GM21528 (cell line): ENCODE measurements around the gene RAP1GAP2.

ENCODE experiments used
- ATAC-seq: cut with Tn5 transposase; IDR thresholded peaks from one replicate; pipeline ENCODE4 v1.9.1; 2021; ENCODE audit warnings: mild to moderate bottlenecking, moderate library complexity; ENCODE audit not compliant: unreplicated experiment, low FRiP score

The RAP1GAP2 gene

DNA sequence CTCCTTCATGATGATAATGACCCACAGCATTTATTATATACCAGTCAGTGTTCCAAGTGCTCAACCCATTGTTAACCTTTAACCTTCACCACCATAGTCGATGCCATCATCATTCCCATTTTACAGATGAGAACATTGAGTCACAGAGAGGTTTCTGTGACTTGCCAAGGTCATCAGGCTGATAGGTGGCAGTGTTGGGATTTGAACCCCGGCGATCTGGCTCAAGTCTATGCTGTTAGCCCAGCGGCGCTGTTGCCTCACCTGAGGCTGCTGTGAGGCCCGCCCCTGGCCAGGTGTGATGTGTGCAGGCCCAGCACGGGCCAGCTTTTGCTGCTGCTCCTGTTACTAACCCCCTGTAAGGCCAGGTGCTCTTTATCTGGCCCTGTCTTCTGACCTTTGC lies 166.0 kb downstream of the RAP1GAP2 start:
- ATAC-seq: no peak

GRCh38 chr17:2962729-2963128 lies 166.5 kb downstream of the RAP1GAP2 start:
- ATAC-seq: no peak

DNA sequence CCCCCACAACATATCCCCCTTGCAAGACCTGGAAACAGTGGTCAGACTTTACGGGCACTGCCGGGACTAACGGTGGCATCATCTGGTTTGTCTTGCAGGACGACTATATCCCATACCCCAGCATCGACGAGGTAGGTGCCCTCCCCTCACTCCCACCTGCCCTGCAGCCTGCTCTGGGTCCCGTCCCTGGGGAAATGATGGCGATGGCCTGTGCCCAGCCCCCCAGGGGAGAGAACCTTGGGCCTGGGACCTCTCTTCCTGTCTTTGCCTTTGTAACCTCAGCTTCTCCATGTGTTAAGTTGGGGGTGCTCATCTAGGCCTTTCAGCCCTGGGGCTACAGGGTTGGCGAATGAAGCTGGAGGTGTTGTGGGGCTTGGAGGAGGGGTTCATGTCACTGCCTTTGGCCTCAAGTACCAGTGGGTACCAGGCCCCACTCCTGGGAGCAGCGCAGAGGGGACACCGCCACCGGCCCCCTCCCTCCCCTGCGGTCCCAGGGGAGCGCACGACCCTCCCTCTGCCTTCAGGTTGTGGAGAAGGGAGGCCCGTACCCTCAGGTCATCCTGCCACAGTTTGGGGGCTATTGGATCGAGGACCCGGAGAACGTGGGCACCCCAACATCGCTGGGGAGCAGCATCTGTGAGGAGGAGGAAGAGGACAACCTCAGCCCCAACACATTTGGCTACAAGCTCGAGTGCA lies 167.2 kb downstream of the RAP1GAP2 start:
- no peak for ATAC-seq

DNA sequence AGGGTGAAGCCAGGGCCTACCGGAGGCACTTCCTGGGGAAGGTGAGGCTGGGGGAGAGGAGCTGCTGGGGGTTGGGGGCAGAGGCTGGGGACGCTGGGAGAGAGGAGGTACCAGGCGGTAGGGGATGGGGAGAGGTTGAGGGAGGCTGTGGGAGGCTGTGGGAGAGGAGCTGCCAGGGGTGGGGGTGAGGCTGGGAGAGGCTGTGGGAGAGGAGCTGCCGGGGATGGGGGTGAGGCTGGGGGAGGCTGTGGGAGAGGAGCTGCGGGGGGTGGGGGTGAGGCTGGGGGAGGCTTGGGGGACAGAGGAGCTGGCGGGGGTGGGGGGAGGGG lies 167.8 kb downstream of the RAP1GAP2 start:
- ATAC-seq: no peak

DNA sequence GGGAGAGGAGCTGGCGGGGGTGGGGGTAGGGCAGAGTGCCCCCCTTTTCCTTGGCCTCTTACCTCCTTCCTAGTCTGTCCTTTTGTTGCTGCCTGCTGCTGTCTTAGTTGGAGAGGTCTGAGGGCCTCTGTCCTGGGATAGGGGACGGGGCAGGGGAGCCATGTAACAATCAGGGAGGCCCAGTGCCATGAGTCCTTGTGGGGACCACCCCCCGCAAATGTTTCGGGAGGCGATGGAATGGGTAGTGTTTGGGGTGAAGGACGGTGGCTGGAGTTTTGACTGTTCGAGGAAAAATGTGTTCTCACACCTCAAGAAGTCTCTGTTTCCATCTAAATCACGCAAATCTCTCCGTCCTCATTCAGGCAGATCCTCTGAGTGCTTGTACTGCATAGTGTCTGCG lies 168.1 kb downstream of the RAP1GAP2 start:
- no peak for ATAC-seq

- ATAC-seq: no peak
Observed at GRCh38 chr17:2964831-2965230, 168.6 kb downstream of the RAP1GAP2 start.

DNA sequence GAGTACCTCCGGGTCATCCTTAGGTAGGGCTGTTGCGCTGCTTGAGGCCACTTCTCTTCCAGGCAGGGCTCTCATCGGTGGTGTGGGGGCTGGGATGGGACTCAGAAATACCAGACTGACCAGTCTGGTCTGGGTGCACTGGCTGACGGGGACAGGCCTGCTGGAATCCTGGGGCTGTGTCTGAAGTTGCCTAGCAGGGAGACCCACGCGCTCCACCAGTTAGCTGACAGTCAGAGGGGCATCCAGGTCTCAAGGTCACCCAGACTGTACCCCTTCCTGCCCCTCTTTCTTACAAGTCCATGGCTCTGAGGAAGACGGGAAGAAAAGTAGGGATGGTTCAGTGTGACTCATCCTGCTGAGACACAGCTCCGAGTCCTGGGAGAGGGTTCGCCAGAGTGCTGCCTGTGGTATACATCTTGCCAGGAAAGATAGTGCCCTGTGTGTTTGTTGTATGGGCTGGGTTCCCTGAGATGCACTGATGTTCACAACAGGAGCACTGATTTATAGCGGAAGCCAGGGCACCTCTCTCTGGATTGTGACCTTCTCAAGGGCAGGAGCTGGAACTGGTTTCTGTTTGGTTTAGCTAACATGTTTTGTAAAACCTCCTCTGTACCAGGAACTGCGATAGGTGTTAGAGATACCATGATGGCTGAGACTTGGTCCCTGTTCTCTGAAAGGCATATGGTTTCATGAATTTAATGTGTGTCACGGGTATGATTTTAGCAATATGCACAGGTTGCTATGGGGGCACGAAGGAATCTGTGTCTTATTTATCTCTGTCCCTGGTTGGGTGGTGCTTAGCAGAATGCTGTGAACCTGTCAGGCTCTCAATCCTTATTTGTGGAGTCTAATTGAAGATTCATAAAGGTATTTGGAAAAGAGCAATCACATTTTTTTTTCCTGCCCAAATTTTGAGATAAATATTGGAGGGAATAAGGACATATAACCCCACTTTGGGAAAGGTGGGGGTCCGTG lies 169.7 kb downstream of the RAP1GAP2 start:
- no peak for ATAC-seq

DNA sequence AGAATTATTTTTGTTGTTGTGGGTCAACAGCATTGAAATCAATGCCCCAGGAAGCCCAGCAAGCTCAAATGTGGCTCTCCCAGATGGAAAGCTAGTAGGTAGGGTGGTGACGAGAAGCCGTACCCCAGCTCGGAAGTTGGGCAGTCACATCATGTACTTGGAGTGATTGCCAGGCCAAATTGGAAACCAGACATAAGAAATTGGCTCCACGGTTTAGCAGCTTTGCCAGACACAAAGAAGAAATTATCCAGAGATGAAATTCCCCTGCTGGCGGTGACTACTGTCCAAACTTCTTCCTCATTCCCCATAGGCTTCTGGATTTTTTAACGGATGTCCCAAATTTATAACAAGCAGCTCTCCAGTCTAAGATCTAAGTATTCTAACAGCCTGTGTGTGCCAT lies 171.3 kb downstream of the RAP1GAP2 start:
- ATAC-seq: no peak

- ATAC-seq: no peak
Observed at GRCh38 chr17:2971851-2972250, 175.6 kb downstream of the RAP1GAP2 start.

DNA sequence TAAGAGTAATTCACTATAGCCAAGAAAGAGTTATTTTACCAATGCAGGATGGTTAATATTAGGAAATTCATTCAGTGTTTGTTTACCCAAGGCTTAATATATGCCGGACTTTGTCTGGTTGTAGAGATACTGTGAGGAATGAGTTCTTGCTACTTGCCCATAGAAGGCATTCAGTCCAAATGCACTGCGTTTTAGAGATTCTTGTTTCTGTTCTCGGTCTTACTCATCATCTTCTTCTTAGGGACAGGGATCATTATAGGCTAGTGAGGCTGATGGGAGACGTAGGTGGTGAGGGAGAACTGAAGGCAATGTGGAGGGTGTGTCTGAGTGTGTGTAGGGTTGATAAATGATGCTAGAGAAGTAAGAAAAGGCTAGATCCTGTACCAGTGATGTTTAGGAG lies 176.5 kb downstream of the RAP1GAP2 start:
- ATAC-seq: no peak

- no peak for ATAC-seq
Observed at GRCh38 chr17:2974347-2974746, 178.1 kb downstream of the RAP1GAP2 start.

GRCh38 chr17:2975469-2975958 lies 179.3 kb downstream of the RAP1GAP2 start:
- ATAC-seq: no peak

DNA sequence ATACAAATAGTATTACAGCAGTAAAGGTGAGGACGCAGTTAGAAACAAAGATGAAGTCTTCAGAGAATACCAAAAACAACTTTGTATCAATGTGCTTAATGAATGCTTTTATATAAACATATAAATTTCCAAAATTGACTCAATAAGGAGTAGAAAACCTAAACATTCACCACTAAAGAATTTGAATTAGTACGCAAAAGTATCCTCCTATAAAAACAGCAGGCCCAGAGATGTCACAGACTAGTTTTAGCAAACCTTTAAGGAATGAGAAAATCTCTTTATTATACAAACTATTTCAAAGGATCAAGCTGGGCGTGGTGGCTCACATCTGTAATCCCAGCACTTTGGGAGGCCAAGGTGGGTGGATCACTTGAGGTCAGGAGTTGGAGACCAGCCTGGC lies 180.9 kb downstream of the RAP1GAP2 start:
- ATAC-seq: no peak

GRCh38 chr17:2978116-2978515 lies 181.9 kb downstream of the RAP1GAP2 start:
- no peak for ATAC-seq

GRCh38 chr17:2978991-2979390 lies 182.8 kb downstream of the RAP1GAP2 start:
- no peak for ATAC-seq

DNA sequence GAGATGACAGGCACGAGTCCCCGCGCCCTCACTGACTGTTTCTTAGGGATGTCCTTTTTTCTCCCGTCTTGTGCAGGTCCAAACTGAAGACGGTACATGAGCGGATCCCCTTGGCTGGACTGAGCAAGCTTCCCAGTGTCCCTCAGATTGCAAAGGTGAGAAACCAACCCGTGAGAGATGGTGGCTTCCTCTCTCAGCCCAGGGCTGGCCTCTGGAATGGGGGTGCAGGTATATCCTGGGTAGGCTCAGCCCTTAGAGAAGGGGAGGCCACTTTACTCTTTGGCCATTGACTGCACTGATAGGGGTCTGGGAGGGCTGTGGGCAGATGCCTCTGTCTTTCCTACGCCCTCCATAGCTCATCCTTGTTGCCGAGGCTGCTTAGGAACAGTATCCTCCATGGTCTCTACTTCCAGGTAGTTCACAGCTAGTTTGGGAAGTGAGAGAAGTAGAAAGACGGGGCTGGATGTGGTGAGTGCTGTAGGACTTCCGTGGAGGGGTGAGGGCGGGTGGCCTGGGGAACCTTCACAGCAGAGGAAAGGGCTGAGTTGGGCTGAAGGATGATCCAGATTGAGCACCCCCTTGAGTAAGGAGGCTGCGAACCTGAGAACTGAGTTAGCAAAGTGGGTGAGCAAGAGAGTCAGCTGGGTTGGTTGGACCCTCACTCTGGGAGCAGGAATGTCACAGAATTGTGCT lies 184.1 kb downstream of the RAP1GAP2 start:
- ATAC-seq: no peak

DNA sequence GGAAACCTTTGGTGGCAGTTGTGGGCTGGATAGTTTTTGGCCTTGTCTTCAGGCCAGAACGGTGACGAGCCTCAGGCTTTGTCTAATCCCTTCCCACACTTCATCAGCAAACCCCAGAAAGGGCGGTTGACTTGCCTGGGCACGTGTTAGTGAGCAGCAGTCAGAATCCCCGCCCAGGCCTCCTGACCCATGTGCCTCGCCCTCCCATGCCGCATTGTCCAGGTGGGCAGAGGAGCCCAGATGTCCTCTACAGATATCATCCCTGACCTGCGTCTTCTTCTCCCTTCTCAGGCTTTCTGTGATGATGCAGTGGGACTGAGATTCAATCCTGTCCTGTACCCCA lies 184.6 kb downstream of the RAP1GAP2 start:
- ATAC-seq: no peak

DNA sequence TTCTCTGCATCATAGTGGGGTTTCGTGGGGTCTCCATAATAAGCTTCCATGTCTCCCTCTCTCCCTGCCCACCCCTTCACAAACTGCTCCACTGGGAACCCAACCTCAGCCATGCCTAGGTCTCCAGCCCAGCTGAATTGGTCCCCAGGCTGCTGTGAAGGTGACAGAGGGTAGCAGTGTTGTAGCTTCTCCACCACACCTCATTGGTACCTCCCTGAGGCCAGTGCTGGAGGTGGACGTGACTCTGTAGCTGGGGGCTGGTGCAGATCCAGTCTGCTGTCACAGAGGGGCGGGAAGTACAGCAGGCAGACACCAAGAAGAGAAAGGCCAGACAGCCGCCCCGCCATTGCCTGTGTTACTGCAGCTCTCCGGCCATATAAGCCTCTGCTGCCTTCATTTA lies 185.1 kb downstream of the RAP1GAP2 start:
- ATAC-seq: no peak

DNA sequence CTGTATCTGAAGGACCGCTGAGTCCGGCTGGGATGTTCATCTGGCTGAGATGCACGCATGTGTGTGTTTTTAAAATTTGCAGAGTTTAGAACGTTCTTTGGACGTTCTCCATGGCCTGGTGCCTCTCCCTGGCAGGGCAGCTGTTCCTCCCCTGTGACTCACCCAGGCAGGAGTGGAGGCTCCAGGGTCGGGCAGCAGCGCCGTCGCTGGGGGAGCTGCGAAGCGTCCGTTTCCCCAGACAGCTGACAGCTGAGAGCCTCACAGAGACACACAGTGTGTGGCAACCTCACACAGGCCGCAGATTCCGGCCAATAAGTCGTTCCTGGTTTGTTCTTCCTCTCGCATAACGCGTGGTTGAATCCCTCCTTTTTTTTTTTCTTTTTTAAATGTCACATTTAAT lies 186.6 kb downstream of the RAP1GAP2 start:
- ATAC-seq: no peak

GRCh38 chr17:2983255-2983654 lies 187.0 kb downstream of the RAP1GAP2 start:
- ATAC-seq: no peak

GRCh38 chr17:2985318-2985717 lies 189.1 kb downstream of the RAP1GAP2 start:
- no peak for ATAC-seq
